ENCODE measurements around the gene TEAD1.

TEAD1 gene

GRCh38 chr11:12842933-12843636, 168.9 kb downstream of the TEAD1 start:
- no peak for DNase-seq

GRCh38 chr11:12845163-12845562, 170.9 kb downstream of the TEAD1 start:
- no peak for DNase-seq

DNA sequence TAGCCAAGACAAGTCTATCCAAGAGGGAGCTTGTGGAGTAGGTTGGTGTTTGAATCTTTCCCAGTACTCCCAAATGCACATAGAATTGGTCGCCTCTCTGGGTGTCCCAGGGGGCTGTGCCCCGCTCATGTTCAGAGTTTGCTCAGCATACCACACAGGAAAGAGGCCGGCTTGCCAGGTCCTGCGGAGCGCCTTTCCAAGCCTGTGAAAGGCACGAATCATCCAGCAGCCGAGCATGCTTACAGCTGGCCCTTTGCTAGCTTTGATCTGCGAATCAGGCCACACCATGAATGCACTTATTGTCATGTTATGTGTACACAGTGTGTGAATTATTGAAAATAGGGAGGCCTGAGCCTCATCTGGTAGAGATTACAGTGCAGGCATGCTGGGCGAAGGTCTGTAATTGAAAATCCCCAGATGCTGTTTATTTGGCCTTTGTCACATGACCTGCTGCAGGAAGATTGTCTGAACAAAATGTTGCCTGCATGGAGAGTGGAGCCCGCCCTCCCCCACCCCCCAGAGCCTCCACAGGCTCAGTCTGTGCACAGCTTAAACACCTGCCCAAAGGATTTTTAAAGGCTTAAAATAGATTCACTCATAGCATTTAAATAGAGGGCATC, 171.6 kb downstream of the TEAD1 start:
- no peak for DNase-seq

- DNase-seq, result no peak
Measured at GRCh38 chr11:12846786-12847615, 172.8 kb downstream of the TEAD1 start.

DNA sequence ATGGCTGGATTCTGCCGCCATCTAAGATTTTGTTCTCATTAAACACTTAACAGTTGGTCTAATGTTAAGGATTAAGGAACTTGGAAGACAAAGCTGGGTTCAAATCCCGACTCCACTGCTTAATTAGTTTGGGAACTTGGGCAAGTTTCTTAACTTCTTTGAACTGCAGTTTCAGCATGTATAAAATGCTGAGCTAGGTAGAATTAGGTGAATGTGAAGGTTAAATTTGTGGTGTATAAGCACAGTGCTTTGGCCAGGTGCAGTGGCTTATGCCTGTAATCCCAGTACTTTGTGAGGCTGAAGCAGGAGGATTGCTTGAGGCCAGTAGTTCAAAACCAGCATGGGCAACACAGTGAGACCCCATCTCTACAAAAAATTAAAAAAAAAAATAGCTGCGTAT, 174.2 kb downstream of the TEAD1 start:
- no peak for DNase-seq

GRCh38 chr11:12853325-12853651, 179.1 kb downstream of the TEAD1 start:
- no peak for DNase-seq

- no peak for DNase-seq
Measured at GRCh38 chr11:12853652-12854296, 179.6 kb downstream of the TEAD1 start.

GRCh38 chr11:12854297-12854661, 180.1 kb downstream of the TEAD1 start:
- DNase-seq, result no peak

GRCh38 chr11:12854829-12855228, 180.6 kb downstream of the TEAD1 start:
- DNase-seq, result no peak

DNA sequence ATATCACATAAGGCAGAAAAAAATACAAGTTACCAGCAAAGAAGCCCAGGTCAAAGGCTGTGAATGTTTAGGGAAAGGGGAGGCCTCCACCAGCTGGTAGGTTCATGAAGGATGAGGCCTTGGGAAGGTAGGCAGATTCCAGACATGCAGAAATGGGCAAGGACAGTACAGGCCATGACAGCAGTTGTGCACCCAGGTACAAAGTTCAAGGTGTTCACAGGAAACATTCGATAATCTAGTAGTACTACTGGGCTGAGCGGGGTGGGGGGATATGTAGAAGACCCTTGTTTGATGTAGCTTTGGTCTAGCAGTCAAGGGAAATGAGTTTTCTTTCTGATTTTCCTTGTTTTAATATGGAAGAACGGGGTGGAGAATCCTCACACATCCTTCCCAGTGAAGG, 182.1 kb downstream of the TEAD1 start:
- no peak for DNase-seq

GRCh38 chr11:12857572-12857971, 183.4 kb downstream of the TEAD1 start:
- no peak for DNase-seq

DNA sequence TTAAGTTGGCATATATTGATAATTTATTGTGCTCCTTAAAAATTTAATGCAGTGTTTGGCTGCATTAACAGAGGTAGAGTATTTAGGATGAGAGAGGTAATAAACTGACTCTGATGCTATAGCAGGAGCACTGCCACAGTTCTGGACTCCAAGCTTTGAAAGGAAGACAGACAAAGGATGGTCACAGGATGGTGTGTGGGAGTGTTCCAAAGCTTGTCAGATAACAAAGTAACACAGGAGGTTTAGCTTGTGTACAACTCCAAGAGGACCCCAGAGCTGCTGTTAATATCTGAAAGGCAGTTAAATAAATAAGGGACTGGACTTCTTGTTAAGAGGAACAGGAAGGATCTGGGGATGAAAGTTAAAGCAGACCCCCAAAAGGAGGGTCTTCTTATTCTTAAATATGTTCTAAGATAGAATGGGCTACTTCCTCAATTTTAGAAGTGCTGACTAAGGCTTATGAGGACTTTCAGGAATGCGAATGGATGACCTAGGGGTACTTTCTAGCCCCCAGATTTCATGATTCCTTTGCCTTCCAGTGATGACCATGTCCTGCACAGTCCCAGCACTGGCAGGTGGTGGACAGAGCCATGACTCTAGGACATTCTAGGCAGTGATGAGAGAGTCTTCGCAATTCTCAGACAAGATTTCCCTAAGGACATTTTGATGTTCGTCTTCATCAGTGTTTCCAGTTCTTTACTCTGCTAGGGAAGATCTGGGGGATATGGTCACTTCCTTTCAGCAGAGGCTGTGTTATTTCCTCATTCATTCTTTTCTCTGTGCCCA, 185.8 kb downstream of the TEAD1 start:
- DNase-seq, result no peak

- DNase-seq, result no peak
Measured at GRCh38 chr11:12860827-12861226, 186.6 kb downstream of the TEAD1 start.

DNA sequence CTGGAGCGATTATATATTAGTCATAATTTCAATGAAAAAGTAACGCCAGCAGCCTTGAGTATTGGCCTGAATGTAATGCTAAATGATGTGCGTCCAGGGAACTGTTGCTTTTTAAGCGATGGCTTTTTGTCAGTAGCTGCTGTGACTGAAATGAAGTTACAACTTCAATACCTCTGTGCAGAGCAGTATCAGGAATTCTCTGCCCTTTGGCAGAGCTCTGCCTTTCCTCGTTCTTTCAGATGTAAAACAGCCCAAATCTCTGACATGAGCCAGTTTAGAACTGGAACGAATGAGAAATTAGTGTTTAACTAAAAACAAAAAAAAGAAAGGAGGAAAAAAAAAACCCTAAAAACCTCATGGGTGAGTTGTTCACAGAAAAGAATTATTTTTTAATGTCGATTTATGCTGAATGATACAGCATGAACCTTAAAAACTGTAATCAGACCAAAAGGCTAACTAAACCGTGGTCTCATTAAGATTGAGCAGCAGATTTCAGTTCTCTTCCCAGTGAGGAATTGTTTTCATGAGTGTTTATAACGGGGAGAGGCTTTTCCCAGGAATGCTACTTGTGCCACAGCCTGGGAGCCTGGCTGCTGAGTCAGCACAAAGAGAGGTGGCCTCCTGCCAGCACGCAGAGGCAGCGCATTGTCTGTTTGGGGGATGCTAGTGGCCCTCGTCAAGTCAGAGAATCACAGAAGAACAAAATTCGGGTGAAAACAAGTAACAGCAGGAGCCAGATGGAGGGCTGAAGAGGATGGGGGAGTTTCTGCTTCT, 188.7 kb downstream of the TEAD1 start:
- DNase-seq, result no peak

- no peak for DNase-seq
Measured at GRCh38 chr11:12863605-12864121, 189.4 kb downstream of the TEAD1 start.

- no peak for DNase-seq
Measured at GRCh38 chr11:12864316-12865156, 190.3 kb downstream of the TEAD1 start.

GRCh38 chr11:12865863-12866595, 191.8 kb downstream of the TEAD1 start:
- DNase-seq, result no peak

DNA sequence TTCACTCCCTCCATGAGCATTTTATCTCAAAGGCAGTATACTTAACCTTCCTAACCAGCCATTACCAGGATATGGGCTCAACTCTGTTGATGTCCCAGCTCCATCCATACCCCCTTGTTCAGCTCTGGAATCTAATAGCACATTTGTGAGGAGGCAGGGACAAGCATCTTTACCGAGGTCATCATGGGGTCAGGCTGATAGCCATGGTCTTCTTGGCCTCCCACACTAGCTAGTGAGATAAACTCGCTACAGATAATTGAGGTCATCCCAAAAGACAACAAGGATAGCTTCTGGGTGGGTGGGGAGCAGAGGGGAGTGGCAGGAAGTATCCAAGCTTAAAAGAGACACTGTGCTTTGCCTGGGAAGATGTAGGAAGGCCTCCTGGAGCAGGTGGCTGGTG, 193.3 kb downstream of the TEAD1 start:
- no peak for DNase-seq

DNA sequence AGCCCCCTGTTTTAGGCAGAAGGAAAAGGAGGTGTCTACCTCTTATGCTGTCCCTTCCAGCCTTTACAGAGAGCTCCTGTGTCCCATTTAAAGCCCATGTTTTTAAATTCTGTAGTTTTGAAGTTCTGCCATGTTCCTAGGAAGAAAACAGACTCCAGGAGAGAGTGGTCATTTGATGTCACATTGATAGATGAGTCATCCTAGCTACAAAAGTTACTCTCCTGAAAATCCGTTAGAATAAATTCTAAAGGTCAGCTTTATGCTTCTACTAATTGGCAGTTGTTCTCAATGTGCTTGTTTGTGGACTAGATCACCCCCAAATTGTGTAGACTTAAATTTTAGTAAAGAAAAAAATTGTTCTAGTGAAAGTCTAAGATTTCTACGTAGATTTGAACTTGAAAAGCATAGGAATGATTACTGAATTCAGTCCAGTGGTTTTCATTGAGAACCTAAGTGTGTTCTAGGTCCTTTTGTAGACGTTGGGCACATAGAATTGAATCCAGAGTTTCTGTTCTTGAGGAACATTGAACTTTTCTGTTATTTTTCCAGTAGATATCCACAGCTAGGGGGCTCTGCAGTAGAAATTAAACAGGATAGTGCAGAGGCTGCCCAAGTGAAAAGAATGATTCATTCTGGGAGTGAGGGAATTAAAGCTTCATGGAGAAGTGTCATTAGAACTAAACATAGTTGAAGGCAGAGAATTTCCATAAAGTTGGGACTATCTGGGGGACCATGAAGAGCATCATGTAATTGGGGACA, 194.3 kb downstream of the TEAD1 start:
- no peak for DNase-seq
